Sigmoid colon (tissue), 7 donors: Measurements from ENCODE around the gene HOXD1. TPM values are rescaled to one million over a fixed set of nuclear protein-coding genes. Genes with fewer than 3 reads are reported as not detected.

Experiments used
- DNase-seq: peaks from one replicate; pipeline ENCODE4 v3.0.0-alpha.2; 2019
- H3K27ac ChIP-seq, 4 donors: fragments of 200-600 bp; sonication (generic); one replicate each; pipeline ENCODE4 v1.5.1; 2016 to 2019; ENCODE audit warnings: mild to moderate bottlenecking in 1 of 4
- H3K27me3 ChIP-seq, 3 donors: fragments of 200-600 bp; sonication (generic); one replicate each; pipeline ENCODE4 v1.5.1; 2019; ENCODE audit warnings: mild to moderate bottlenecking in 1 of 3
- H3K36me3 ChIP-seq, 4 donors: fragments of 200-600 bp; sonication (generic); one replicate each; pipeline ENCODE4 v1.5.1; 2016 to 2019
- H3K4me1 ChIP-seq, 4 donors: fragments of 200-600 bp; sonication (generic); one replicate each; pipeline ENCODE4 v1.5.1; 2017 to 2019
- H3K4me3 ChIP-seq, 4 donors: fragments of 200-600 bp; sonication (generic); one replicate each; pipeline ENCODE4 v1.5.1; 2017 to 2019; ENCODE audit warnings: mild to moderate bottlenecking in 2 of 4, moderate library complexity in 1 of 4
- H3K9me3 ChIP-seq, 4 donors: fragments of 200-600 bp in 3 of 4; sonication (generic) in 3 of 4; one replicate each; pipeline versions ENCODE4 v1.5.1 to v1.6.1; 2013 to 2019
- CTCF ChIP-seq, 4 experiments: fragments of 450-650 bp in 3 of 4; fragments of 200-600 bp in 1 of 4; IDR thresholded peaks; one replicate each; pipeline ENCODE4 v1.5.1; 2016 to 2019; ENCODE audit warnings: antibody characterized with exemption in 4 of 4, mild to moderate bottlenecking in 3 of 4, moderate library complexity in 2 of 4
- EP300 ChIP-seq, 4 donors: sonication (generic); formaldehyde crosslinking; IDR thresholded peaks; one replicate each; pipeline ENCODE4 v1.6.1; 2017; ENCODE audit warnings: antibody characterized with exemption in 4 of 4
- POLR2A ChIP-seq, 2 donors: fragments of 450-650 bp; IDR thresholded peaks; one replicate each; pipeline ENCODE4 v1.6.1; 2016; ENCODE audit warnings: antibody characterized with exemption in 2 of 2, mild to moderate bottlenecking in 2 of 2, moderate library complexity in 2 of 2
- POLR2AphosphoS5 ChIP-seq, 4 donors: sonication (generic); formaldehyde crosslinking; IDR thresholded peaks; one replicate each; pipeline ENCODE4 v1.6.1; 2017; ENCODE audit warnings: antibody characterized with exemption in 4 of 4
- WGBS, 2 donors: extraction: QIAGEN DNeasy Blood & Tissue Kit; methylation state at CpG; one replicate each; pipeline ENCODE4 v1.1.7; 2013; 5-methylcytosine and 5-hydroxymethylcytosine counted together
- intact Hi-C: fragments of 100-400 bp; cut with DNase I; formaldehyde crosslinking; loops from one replicate; pipeline ENCODE4 v1.15.1; 2023
- polyA plus RNA-seq, 3 donors: library from polyadenylated mRNA; stranded (reverse); fragments of 200-250 nt; gene quantifications; one replicate each; pipeline ENCODE4 v1.2.3, GENCODE V29; 2013
- total RNA-seq, 4 donors: library from RNA; depleted of rRNA; stranded (reverse); fragments of >200 nt; gene quantifications; one replicate each; pipeline ENCODE4 v1.1.0, GENCODE V29; 2016
- donor health status: healthy with polysubstance abuse.
- donor health status: Bipolar disorder and iron deficiency.
- donor health status: healthy.

The HOXD1 gene
- total and polyA plus RNA-seq, 7 donors, result 0.16 to 4.2 (median 1.9) TPM; not detected in 1

- Histone ChIP-seq H3K4me1 (peaks cover 0 to 25% (median 24%) of the 10 kb centered on the region in 4 donors), H3K9me3 (no peaks in the 10 kb centered on the region), H3K36me3 (no peaks in the 10 kb centered on the region), H3K27ac (no peak overlapping the region), H3K4me3 (no peak overlapping the region), H3K27me3 (peaks cover 17 to 80% (median 34%) of the 10 kb centered on the region in 3 donors)
- DNase-seq, result no peak
- whole genome bisulfite sequencing, 2 donors, result 59 to 88% methylated on average over 2 of the region's 2 CpGs
- intact Hi-C loops, result no loop called here
- TF ChIP-seq CTCF (IDR thresholded peaks at IDR 0.05) (no peak), EP300 (IDR thresholded peaks at IDR 0.05) (no peak), POLR2AphosphoS5 (IDR thresholded peaks at IDR 0.05) (no peak), POLR2A (IDR thresholded peaks at IDR 0.05) (no peak)
Measured at GRCh38 chr2:176184749-176185148, 3.7 kb upstream of the HOXD1 start.

- no peaks in the 10 kb centered on the region for H3K36me3 ChIP-seq
- TF ChIP-seq POLR2AphosphoS5 (IDR thresholded peaks at IDR 0.05) (no peak), CTCF (IDR thresholded peaks at IDR 0.05) (no peak), EP300 (IDR thresholded peaks at IDR 0.05) (no peak), POLR2A (IDR thresholded peaks at IDR 0.05) (no peak)
- H3K4me3 ChIP-seq, result no peak overlapping the region
- peaks cover 0 to 30% (median 26%) of the 10 kb centered on the region in 4 donors for H3K4me1 ChIP-seq
- no peak overlapping the region for H3K27ac ChIP-seq
- no peak for DNase-seq
- peaks cover 27 to 80% (median 39%) of the 10 kb centered on the region in 3 donors for H3K27me3 ChIP-seq
- WGBS, 2 donors, result 93 to 98% methylated on average over 2 of the region's 2 CpGs
- intact Hi-C loops, result no loop called here
- H3K9me3 ChIP-seq, result no peaks in the 10 kb centered on the region
Measured at GRCh38 chr2:176186024-176186423, 2.4 kb upstream of the HOXD1 start.

GRCh38 chr2:176187200-176187898 is 1.1 kb upstream of the HOXD1 start:
- H3K4me3 ChIP-seq, result peak overlapping the region; percentile 35 to 55 (median 52)
- H3K36me3 ChIP-seq, result no peaks in the 10 kb centered on the region
- H3K9me3 ChIP-seq, result no peaks in the 10 kb centered on the region
- peaks cover 31 to 85% (median 52%) of the 10 kb centered on the region in 3 donors for H3K27me3 ChIP-seq
- no peak for DNase-seq
- peaks cover 0 to 30% (median 26%) of the 10 kb centered on the region in 4 donors for H3K4me1 ChIP-seq
- TF ChIP-seq POLR2AphosphoS5 (IDR thresholded peaks at IDR 0.05) (no peak), POLR2A (IDR thresholded peaks at IDR 0.05) (no peak), EP300 (IDR thresholded peaks at IDR 0.05) (no peak), CTCF (IDR thresholded peaks at IDR 0.05) (no peak)
- H3K27ac ChIP-seq, result peak overlapping the region; percentile 9 to 54 (median 28)
- intact Hi-C loops, result no loop called here
- WGBS, 2 donors, result 2 to 6% methylated on average over 13 of the region's 13 CpGs

- no peaks in the 10 kb centered on the region for H3K9me3 ChIP-seq
- DNase-seq, result no peak
- TF ChIP-seq CTCF (IDR thresholded peaks at IDR 0.05), result no peak
- TF ChIP-seq POLR2A (IDR thresholded peaks at IDR 0.05), result no peak
- TF ChIP-seq EP300 (IDR thresholded peaks at IDR 0.05), result no peak
- no peak for TF ChIP-seq POLR2AphosphoS5 (IDR thresholded peaks at IDR 0.05)
- intact Hi-C loops, result no loop called here
- H3K4me1 ChIP-seq, result peaks cover 0 to 30% (median 26%) of the 10 kb centered on the region in 4 donors
- H3K36me3 ChIP-seq, result no peaks in the 10 kb centered on the region
- peaks cover 35 to 97% (median 68%) of the 10 kb centered on the region in 3 donors for H3K27me3 ChIP-seq
- peak overlapping the region in 3 of 4 donors; percentile 9 to 54 (median 24) for H3K27ac ChIP-seq
- WGBS, 2 donors, result 2 to 3% methylated on average over 98 of the region's 98 CpGs
- peak overlapping the region; percentile 35 to 55 (median 52) for H3K4me3 ChIP-seq
Measured at GRCh38 chr2:176188774-176189680, 559 bp downstream of the HOXD1 start.
